ENCODE measurements around the gene TSPAN18. TPM values are rescaled to one million over a fixed set of nuclear protein-coding genes. Genes with fewer than 3 reads are reported as not detected.
A peak's percentile ranks its signal among the peaks of the same experiment; 100 is the strongest.

TSPAN18 gene
- polyA plus RNA-seq, 1 of the 3 experiments (the other 2 are of a cell fraction): 0.72 TPM

DNA sequence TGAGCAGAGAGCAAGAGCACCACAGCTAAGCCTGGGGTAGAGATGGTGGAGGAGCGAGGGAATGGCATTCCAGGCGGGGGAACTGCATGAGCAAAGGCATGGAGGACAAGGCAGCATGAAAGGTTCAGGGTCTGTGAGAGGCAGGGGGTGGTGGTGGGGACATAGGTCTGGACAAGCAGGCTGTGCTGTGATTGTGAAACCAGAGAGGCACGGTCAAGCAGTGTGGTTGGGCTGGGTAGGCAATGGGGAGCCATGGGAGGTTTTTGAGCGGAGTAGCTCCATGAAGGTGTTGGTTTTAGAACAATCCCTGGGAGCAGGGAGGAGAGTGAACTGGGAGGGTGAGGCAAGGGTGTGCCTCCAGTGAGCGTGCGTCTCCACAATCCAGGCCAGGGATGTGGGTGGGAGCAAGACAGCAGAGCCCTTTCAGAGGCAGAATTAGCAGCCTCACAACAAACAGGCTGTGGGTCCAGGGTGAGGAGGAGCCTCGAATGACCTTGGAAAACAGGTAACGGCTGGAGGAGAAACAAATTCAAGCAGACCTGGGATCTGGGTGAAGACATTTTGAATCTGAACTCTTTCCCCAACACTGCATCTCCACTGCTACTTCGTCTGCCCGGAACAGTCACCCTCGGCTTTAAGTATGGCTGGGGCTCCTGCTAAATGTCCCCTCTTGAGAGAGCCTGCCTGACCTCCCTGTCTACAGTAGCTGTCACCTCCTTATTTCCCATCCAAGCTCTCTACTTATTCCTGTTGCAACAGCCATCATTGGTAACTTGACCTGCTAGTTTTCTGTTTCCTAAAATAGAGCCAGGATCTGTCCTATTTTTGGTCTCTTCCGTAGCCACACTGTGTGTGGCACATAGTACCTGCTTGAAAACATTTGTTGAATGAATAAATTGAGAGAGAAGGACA is 27.0 kb upstream of the TSPAN18 start:
- TF ChIP-seq, protein P1, sequence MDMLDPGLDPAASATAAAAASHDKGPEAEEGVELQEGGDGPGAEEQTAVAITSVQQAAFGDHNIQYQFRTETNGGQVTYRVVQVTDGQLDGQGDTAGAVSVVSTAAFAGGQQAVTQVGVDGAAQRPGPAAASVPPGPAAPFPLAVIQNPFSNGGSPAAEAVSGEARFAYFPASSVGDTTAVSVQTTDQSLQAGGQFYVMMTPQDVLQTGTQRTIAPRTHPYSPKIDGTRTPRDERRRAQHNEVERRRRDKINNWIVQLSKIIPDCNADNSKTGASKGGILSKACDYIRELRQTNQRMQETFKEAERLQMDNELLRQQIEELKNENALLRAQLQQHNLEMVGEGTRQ (IDR thresholded peaks at IDR 0.05; ENCODE audit: borderline replicate concordance, low read depth, low read length): no peak
- no peak for TF ChIP-seq EZH2phosphoT487 (IDR thresholded peaks at IDR 0.05; ENCODE audit: borderline replicate concordance, low read depth)
- Histone ChIP-seq H3K9me2 (no peaks in the 10 kb centered on the region), H3K79me2 (ENCODE audit: insufficient read depth) (no peaks in the 10 kb centered on the region), H3K9me3 (no peaks in the 10 kb centered on the region), H3K27ac (ENCODE audit: low read depth in 2 of 2, low read length in 1 of 2) (peak overlapping the region in 1 of 2 experiments; percentile 63; a peak in 1 of 4 replicates), H4K20me1 (ENCODE audit: insufficient read depth) (no peaks in the 10 kb centered on the region), H3K36me3 (replicated peaks in 1 of 2; ENCODE audit: control insufficient read depth in 1 of 2, insufficient read depth in 2 of 2, low read length in 1 of 2) (no peaks in the 10 kb centered on the region), H3K4me2 (no peak overlapping the region), H3K4me3 (ENCODE audit: low read depth in 2 of 2, low read length in 1 of 2) (no peak overlapping the region), H3K4me1 (ENCODE audit: control insufficient read depth in 1 of 2, insufficient read depth in 2 of 2, low read depth in 1 of 2, low read length in 1 of 2) (peaks cover 0 to 50% of the 10 kb centered on the region in 2 experiments; a peak in 2 of 4 replicates), H3K9ac (no peak overlapping the region), H3K27me3 (ENCODE audit: insufficient read depth) (no peaks in the 10 kb centered on the region), H3F3A (replicated peaks; ENCODE audit: insufficient read depth) (no peaks in the 10 kb centered on the region), H2AFZ (ENCODE audit: low read depth) (no peak overlapping the region)
- whole genome bisulfite sequencing (ENCODE audit: low lambda C conversion rate): 55% methylated on average over 11 of the region's 12 CpGs
- ChIA-PET CTCF (no interaction called here), POLR2A (interaction anchor here (1.3 kb wide), 1 partner anchor 12 kb away, joined by 6 read pairs; no protein-coding TSS in a partner anchor)
- no peak for DNase-seq

DNA sequence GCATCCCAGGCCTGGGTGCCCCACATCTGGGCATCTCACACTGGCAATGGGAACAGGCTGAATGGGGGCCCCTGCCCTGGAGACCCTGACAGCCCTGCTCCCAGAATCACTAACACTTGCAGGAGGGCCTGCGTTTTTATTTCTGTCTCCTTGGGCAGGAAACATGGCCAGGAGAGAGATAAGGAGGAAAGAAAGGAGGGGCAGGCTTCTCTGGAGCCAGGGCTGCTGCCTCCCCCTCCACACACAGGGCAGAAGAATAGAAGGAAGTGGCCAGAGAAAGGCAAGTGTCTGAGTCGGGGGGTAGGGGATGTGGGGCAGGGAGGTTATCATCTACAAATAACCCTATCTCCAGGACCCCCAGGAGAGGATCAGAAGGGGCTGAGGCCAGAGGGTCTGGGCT is 25.5 kb upstream of the TSPAN18 start:
- ChIA-PET CTCF (interaction anchor here (1.8 kb wide), 1 partner anchor 8 kb away, joined by 5 read pairs; no protein-coding TSS in a partner anchor), POLR2A (interaction anchor here (1.3 kb wide), 1 partner anchor 10 kb away, joined by 6 read pairs; no protein-coding TSS in a partner anchor)
- WGBS (ENCODE audit: low lambda C conversion rate): 36% methylated on average over 2 of the region's 2 CpGs
- no peaks in the 10 kb centered on the region for H4K20me1 ChIP-seq (ENCODE audit: insufficient read depth)
- H3K79me2 ChIP-seq (ENCODE audit: insufficient read depth): no peaks in the 10 kb centered on the region
- peak overlapping the region in 1 of 2 experiments; percentile 63; a peak in 1 of 4 replicates for H3K27ac ChIP-seq (ENCODE audit: low read depth in 2 of 2, low read length in 1 of 2)
- no peak overlapping the region for H3K4me3 ChIP-seq (ENCODE audit: low read depth in 2 of 2, low read length in 1 of 2)
- TF ChIP-seq RAD21 (IDR thresholded peaks at IDR 0.05; ENCODE audit: low read length): no peak
- TF ChIP-seq, protein P2, sequence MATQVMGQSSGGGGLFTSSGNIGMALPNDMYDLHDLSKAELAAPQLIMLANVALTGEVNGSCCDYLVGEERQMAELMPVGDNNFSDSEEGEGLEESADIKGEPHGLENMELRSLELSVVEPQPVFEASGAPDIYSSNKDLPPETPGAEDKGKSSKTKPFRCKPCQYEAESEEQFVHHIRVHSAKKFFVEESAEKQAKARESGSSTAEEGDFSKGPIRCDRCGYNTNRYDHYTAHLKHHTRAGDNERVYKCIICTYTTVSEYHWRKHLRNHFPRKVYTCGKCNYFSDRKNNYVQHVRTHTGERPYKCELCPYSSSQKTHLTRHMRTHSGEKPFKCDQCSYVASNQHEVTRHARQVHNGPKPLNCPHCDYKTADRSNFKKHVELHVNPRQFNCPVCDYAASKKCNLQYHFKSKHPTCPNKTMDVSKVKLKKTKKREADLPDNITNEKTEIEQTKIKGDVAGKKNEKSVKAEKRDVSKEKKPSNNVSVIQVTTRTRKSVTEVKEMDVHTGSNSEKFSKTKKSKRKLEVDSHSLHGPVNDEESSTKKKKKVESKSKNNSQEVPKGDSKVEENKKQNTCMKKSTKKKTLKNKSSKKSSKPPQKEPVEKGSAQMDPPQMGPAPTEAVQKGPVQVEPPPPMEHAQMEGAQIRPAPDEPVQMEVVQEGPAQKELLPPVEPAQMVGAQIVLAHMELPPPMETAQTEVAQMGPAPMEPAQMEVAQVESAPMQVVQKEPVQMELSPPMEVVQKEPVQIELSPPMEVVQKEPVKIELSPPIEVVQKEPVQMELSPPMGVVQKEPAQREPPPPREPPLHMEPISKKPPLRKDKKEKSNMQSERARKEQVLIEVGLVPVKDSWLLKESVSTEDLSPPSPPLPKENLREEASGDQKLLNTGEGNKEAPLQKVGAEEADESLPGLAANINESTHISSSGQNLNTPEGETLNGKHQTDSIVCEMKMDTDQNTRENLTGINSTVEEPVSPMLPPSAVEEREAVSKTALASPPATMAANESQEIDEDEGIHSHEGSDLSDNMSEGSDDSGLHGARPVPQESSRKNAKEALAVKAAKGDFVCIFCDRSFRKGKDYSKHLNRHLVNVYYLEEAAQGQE (IDR thresholded peaks at IDR 0.05; ENCODE audit: low read depth, low read length): no peak
- TF ChIP-seq GABPA (IDR thresholded peaks at IDR 0.05; ENCODE audit: low read depth): no peak
- TF ChIP-seq FOXM1 (IDR thresholded peaks at IDR 0.05; ENCODE audit: low read depth): no peak
- TF ChIP-seq CHD2 (IDR thresholded peaks at IDR 0.05; ENCODE audit: low read length, partially characterized antibody): no peak
- no peak for TF ChIP-seq ELF1 (IDR thresholded peaks at IDR 0.05)
- no peak for TF ChIP-seq NFIC (IDR thresholded peaks at IDR 0.05; ENCODE audit: borderline replicate concordance)
- TF ChIP-seq, protein P3, sequence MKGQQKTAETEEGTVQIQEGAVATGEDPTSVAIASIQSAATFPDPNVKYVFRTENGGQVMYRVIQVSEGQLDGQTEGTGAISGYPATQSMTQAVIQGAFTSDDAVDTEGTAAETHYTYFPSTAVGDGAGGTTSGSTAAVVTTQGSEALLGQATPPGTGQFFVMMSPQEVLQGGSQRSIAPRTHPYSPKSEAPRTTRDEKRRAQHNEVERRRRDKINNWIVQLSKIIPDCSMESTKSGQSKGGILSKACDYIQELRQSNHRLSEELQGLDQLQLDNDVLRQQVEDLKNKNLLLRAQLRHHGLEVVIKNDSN (IDR thresholded peaks at IDR 0.05; ENCODE audit: borderline replicate concordance, low read depth): no peak
- TF ChIP-seq MEF2A (IDR thresholded peaks at IDR 0.05; ENCODE audit: borderline replicate concordance, low read depth): no peak
- H3K4me2 ChIP-seq: no peak overlapping the region
- DNase-seq: peak; percentile 37
- H3K27me3 ChIP-seq (ENCODE audit: insufficient read depth): no peaks in the 10 kb centered on the region
- H3K9me2 ChIP-seq: no peaks in the 10 kb centered on the region
- H3K4me1 ChIP-seq (ENCODE audit: control insufficient read depth in 1 of 2, insufficient read depth in 2 of 2, low read depth in 1 of 2, low read length in 1 of 2): peaks cover 0 to 35% of the 10 kb centered on the region in 2 experiments; a peak in 1 of 4 replicates
- H3K9me3 ChIP-seq: no peaks in the 10 kb centered on the region
- H3F3A ChIP-seq (replicated peaks; ENCODE audit: insufficient read depth): no peaks in the 10 kb centered on the region
- H3K9ac ChIP-seq: no peak overlapping the region
- no peaks in the 10 kb centered on the region for H3K36me3 ChIP-seq (replicated peaks in 1 of 2; ENCODE audit: control insufficient read depth in 1 of 2, insufficient read depth in 2 of 2, low read length in 1 of 2)
- H2AFZ ChIP-seq (ENCODE audit: low read depth): no peak overlapping the region
